Measurements from ENCODE around the gene NEIL3.

NEIL3 gene

DNA sequence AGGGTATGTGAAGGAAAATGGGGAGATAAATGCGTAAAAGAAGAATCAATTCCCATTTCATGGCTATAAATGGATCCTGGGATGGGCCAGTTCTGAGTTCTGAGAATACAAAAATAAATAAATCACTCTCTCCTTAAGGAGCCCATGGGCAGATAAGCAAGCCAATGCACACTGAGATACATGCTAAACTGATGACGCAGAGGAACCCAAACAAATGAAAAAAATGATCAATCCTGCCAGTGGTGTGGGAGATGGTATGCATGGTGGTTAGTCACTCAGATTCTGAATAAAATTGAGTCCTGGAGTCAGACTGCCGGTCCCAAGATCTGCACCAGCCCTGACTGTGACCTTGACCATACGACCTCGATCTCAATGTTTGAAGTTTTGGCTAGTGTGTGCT lies 59.7 kb downstream of the NEIL3 start:
- H3K36me3 ChIP-seq = peaks cover 1% of the 10 kb centered on the region; the same call in 1 of the 2 replicates
- H3K4me3 ChIP-seq (ENCODE audit: low read depth, low read length) = no peak overlapping the region
- peaks cover 8% of the 10 kb centered on the region; the same call in 1 of the 2 replicates for H3K4me1 ChIP-seq
- H3K9me3 ChIP-seq = no peaks in the 10 kb centered on the region
- TF ChIP-seq, protein P1, sequence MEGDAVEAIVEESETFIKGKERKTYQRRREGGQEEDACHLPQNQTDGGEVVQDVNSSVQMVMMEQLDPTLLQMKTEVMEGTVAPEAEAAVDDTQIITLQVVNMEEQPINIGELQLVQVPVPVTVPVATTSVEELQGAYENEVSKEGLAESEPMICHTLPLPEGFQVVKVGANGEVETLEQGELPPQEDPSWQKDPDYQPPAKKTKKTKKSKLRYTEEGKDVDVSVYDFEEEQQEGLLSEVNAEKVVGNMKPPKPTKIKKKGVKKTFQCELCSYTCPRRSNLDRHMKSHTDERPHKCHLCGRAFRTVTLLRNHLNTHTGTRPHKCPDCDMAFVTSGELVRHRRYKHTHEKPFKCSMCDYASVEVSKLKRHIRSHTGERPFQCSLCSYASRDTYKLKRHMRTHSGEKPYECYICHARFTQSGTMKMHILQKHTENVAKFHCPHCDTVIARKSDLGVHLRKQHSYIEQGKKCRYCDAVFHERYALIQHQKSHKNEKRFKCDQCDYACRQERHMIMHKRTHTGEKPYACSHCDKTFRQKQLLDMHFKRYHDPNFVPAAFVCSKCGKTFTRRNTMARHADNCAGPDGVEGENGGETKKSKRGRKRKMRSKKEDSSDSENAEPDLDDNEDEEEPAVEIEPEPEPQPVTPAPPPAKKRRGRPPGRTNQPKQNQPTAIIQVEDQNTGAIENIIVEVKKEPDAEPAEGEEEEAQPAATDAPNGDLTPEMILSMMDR (IDR thresholded peaks at IDR 0.05; ENCODE audit: low read depth, low read length) = no peak
- DNase-seq = no peak
- no peaks in the 10 kb centered on the region for H3K27me3 ChIP-seq

DNA sequence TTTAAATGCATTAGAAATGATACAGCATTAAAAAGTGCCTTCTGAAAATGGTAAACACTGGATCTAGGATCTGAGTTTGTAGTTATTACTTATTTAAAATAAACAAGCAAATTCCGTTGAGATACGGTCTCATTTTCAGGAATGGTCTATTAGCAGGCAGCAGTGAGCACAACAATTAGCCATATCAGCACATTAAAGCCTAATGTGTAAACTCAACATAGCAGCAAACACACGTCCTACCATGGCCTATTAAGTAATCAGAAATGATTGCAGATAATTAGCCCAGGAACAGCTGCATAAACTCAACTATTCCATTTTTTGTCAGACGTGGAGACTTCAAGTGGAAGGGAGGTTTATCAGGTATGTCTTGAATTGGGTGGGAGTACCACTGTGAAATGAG lies 61.8 kb downstream of the NEIL3 start:
- H3K9me3 ChIP-seq = no peaks in the 10 kb centered on the region
- no peaks in the 10 kb centered on the region for H3K27me3 ChIP-seq
- DNase-seq = no peak
- no peak overlapping the region for H3K4me3 ChIP-seq (ENCODE audit: low read depth, low read length)
- H3K36me3 ChIP-seq = no peaks in the 10 kb centered on the region
- TF ChIP-seq, protein P1 (IDR thresholded peaks at IDR 0.05; ENCODE audit: low read depth, low read length) = no peak
- peaks cover 8% of the 10 kb centered on the region; the same call in 1 of the 2 replicates for H3K4me1 ChIP-seq

DNA sequence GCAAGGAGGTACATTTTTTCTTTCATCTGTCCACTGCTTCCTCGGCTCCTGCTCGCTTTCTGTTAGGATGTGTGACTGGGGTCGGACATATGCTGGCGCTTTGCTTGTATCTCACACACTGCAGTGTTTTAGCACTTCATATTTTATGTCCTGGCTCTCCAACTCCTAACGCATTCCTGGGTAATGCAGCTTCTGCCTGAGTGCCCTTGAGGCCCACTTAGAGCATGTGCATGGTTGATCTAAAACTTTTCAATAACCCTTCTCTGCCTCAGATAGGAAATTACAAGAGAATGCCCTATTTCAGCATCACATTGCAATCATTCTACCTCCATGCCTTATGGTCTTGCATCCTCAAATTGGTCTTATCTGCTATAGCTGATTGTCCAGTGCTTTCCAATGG lies 65.3 kb downstream of the NEIL3 start:
- no peaks in the 10 kb centered on the region for H3K9me3 ChIP-seq
- TF ChIP-seq, protein P1 (IDR thresholded peaks at IDR 0.05; ENCODE audit: low read depth, low read length) = no peak
- H3K36me3 ChIP-seq = no peaks in the 10 kb centered on the region
- peaks cover under 1% of the 10 kb centered on the region; the same call in 1 of the 2 replicates for H3K4me1 ChIP-seq
- DNase-seq = no peak
- no peaks in the 10 kb centered on the region for H3K27me3 ChIP-seq
- H3K4me3 ChIP-seq (ENCODE audit: low read depth, low read length) = no peak overlapping the region

DNA sequence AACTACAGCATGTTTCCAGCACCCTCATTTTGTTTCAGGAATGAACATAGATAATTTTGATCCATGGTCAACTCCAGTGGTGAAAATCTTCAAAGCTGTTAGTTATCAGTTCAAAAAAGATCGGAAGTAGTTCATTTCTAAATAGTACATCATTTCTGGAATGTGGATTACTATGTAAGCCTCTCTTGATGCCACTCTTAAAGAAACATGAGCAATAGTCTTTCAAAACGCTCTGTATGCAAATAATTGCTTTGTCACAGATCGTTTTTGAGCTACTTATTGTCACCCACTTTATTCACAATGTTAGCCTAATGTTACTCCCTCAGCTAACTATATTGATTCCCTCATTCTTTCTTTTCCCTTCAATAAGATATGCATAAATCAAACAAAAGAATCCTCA lies 65.7 kb downstream of the NEIL3 start:
- Histone ChIP-seq H3K27me3 (no peaks in the 10 kb centered on the region), H3K9me3 (no peaks in the 10 kb centered on the region), H3K4me3 (ENCODE audit: low read depth, low read length) (no peak overlapping the region), H3K36me3 (no peaks in the 10 kb centered on the region), H3K4me1 (no peaks in the 10 kb centered on the region)
- no peak for DNase-seq
- TF ChIP-seq, protein P1 (IDR thresholded peaks at IDR 0.05; ENCODE audit: low read depth, low read length) = no peak

DNA sequence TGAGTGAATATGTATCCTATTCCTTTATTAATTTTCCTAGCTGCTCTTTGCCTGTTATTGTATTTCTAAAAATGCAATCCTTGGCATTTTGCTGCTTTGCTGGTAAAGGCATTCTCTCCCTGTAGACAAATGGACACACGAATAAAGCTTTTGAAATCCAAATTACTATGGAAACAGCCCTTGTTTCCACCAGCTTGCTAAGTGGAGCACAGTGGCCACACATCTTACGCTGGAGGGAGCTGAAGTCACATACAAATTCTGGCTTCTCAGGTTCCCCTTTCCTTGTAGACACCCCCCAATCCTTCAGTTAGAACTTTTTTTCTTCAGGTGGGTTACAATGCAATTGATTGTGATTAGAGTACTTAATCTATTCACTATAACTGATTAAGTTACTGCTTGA lies 66.3 kb downstream of the NEIL3 start:
- Histone ChIP-seq H3K4me1 (no peaks in the 10 kb centered on the region), H3K9me3 (no peaks in the 10 kb centered on the region), H3K4me3 (ENCODE audit: low read depth, low read length) (no peak overlapping the region), H3K36me3 (no peaks in the 10 kb centered on the region), H3K27me3 (no peaks in the 10 kb centered on the region)
- TF ChIP-seq, protein P1 (IDR thresholded peaks at IDR 0.05; ENCODE audit: low read depth, low read length) = 0 out of 2 replicates have a peak, but pooled peaks have one; percentile 11
- no peak for DNase-seq

DNA sequence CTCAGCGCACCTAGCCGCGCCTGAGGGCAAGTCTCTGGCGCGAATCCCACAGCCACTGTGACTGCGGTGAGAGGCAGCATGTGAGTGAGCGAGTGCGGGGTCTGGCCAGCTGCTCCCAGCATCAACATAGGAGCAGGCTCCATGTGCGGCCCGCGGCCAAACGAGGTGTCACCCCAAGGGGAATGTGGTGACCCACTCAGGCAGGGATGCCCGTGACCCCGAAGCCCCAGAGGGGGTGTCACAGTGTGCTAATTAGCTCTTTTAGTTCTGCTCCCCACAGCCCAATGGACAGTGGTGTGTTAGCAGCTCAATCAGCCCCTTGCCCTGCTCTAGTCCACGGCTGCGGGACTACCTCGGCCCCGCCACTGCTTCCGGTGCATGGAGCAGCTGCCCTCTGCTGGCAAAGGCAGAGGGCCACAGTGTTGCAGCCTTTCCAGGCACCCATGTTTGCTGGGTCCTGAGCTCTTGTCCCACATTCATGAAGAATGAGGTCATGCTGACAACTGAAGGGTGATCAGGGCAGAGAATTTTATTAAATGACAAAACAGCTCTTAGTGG lies 71.1 kb downstream of the NEIL3 start:
- no peaks in the 10 kb centered on the region for H3K36me3 ChIP-seq
- H3K9me3 ChIP-seq = no peaks in the 10 kb centered on the region
- H3K4me1 ChIP-seq = no peaks in the 10 kb centered on the region
- TF ChIP-seq, protein P1 (IDR thresholded peaks at IDR 0.05; ENCODE audit: low read depth, low read length) = peak; percentile 61
- no peak overlapping the region for H3K4me3 ChIP-seq (ENCODE audit: low read depth, low read length)
- DNase-seq = peak; percentile 56
- no peaks in the 10 kb centered on the region for H3K27me3 ChIP-seq
